ENCODE data around the gene CPT1C. TPM values are rescaled to one million over a fixed set of nuclear protein-coding genes. Genes with fewer than 3 reads are reported as not detected.
A peak's percentile ranks its signal among the peaks of the same experiment; 100 is the strongest.

CPT1C gene
- total RNA-seq, 1 experiment from 2014 or later: not detected

DNA sequence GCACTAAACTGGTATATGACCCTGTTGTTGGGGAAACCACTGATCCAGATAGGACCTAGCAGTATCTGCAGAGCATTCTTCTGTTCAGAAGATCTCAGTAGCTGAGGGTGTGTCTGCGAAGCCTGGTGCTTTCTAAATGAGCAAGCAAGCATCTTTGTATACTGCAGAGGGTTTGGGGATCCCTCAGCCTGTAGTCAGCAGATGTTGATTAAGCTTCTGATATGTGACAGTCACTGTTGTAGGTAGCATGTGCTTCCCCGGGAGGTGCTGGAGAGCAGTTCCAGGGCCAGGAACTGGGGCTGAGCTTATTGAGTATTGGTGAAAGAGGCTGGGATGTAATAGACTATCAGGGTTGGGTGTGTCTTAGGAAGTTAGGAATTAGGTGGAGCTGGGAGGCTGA is 47.5 kb upstream of the CPT1C start:
- peaks cover 32% of the 10 kb centered on the region for H3K36me3 Mint-ChIP-seq (ENCODE audit: insufficient read depth, unreplicated experiment)
- POLR2A ChIA-PET: interaction anchor here (0.6 to 7.5 kb wide), 9 partner anchors 10 to 207 kb away, joined by 3 to 167 read pairs (median 3); partner anchors contain the start of genes BCL2L12, IRF3, NOSIP and PRMT1
- DNase-seq (ENCODE audit: unreplicated experiment): no peak
- TF ChIP-seq, protein P1, sequence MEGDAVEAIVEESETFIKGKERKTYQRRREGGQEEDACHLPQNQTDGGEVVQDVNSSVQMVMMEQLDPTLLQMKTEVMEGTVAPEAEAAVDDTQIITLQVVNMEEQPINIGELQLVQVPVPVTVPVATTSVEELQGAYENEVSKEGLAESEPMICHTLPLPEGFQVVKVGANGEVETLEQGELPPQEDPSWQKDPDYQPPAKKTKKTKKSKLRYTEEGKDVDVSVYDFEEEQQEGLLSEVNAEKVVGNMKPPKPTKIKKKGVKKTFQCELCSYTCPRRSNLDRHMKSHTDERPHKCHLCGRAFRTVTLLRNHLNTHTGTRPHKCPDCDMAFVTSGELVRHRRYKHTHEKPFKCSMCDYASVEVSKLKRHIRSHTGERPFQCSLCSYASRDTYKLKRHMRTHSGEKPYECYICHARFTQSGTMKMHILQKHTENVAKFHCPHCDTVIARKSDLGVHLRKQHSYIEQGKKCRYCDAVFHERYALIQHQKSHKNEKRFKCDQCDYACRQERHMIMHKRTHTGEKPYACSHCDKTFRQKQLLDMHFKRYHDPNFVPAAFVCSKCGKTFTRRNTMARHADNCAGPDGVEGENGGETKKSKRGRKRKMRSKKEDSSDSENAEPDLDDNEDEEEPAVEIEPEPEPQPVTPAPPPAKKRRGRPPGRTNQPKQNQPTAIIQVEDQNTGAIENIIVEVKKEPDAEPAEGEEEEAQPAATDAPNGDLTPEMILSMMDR (IDR thresholded peaks at IDR 0.05; ENCODE audit: unreplicated experiment): no peak
- no peaks in the 10 kb centered on the region for H3K27me3 Mint-ChIP-seq (ENCODE audit: insufficient read depth, unreplicated experiment)
- CTCF ChIA-PET: interaction anchor here (0.5 to 3.4 kb wide), 4 partner anchors 29 to 73 kb away, joined by 3 to 19 read pairs (median 4); no protein-coding TSS in a partner anchor
- no TSS peak for BruUV-seq (replicated peaks)
- intact Hi-C loops (cut with micrococcal nuclease): no loop called here
- H3K4me1 Mint-ChIP-seq (ENCODE audit: insufficient read depth, unreplicated experiment): peaks cover 31% of the 10 kb centered on the region
- H3K27ac Mint-ChIP-seq (ENCODE audit: low read depth, unreplicated experiment): peak overlapping the region; percentile 100
- H3K4me3 Mint-ChIP-seq (ENCODE audit: unreplicated experiment): peak overlapping the region; percentile 84
- H3K9me3 Mint-ChIP-seq (ENCODE audit: unreplicated experiment): no peaks in the 10 kb centered on the region

DNA sequence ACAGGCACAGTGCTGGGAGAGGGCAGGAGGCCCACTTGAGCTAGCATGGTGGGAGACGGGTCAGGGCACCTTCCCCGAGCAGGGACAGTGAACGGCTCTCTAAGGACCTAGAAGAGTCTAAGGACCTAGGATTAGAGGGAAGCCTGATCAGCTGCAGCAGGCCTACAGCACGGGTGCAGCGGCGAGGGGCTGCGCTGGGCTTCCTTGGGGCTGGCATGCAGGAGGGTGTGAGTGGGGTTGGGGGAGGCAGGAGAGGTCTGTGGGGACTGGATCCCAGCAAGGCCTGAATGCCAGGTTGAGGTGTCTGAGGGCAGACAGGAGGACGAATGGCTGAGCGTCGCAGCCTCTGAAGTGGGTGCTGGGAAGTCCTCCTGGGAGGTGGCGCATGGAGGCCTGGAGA is 45.3 kb upstream of the CPT1C start:
- no TSS peak for BruUV-seq (replicated peaks)
- Mint-ChIP-seq H3K27me3 (ENCODE audit: insufficient read depth, unreplicated experiment) (no peaks in the 10 kb centered on the region), H3K4me3 (ENCODE audit: unreplicated experiment) (no peak overlapping the region), H3K4me1 (ENCODE audit: insufficient read depth, unreplicated experiment) (peaks cover 20% of the 10 kb centered on the region), H3K27ac (ENCODE audit: low read depth, unreplicated experiment) (no peak overlapping the region), H3K9me3 (ENCODE audit: unreplicated experiment) (no peaks in the 10 kb centered on the region), H3K36me3 (ENCODE audit: insufficient read depth, unreplicated experiment) (peaks cover 49% of the 10 kb centered on the region)
- intact Hi-C loops (cut with micrococcal nuclease): no loop called here
- no peak for DNase-seq (ENCODE audit: unreplicated experiment)
- TF ChIP-seq, protein P1 (IDR thresholded peaks at IDR 0.05; ENCODE audit: unreplicated experiment): no peak
- ChIA-PET CTCF (interaction anchor here (0.5 to 1.5 kb wide), 7 partner anchors 14 to 137 kb away, joined by 3 to 5 read pairs (median 3); no protein-coding TSS in a partner anchor), POLR2A (no interaction called here)

DNA sequence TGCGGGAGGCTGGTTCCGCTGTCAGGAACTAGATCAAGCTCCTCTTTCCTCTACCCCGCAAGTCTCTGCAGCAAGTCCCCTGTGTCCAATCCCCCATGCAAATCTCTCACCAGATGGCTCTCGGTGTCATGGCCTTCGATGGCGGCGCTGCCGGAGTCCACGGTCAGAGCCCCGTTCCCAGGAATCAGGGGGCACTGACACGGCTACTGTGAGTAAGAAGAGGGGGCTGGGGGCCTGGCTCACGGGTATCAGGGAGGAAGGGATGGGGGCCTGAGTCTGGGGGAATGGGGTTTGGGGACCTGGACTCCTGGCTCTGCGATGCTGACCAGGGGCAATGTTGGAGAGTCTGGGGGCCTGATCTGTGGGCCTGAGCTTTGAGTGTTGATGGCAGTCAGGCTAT is 44.9 kb upstream of the CPT1C start:
- no TSS peak for BruUV-seq (replicated peaks)
- Mint-ChIP-seq H3K4me1 (ENCODE audit: insufficient read depth, unreplicated experiment) (peaks cover 20% of the 10 kb centered on the region), H3K27ac (ENCODE audit: low read depth, unreplicated experiment) (no peak overlapping the region), H3K4me3 (ENCODE audit: unreplicated experiment) (no peak overlapping the region), H3K9me3 (ENCODE audit: unreplicated experiment) (no peaks in the 10 kb centered on the region), H3K36me3 (ENCODE audit: insufficient read depth, unreplicated experiment) (peaks cover 49% of the 10 kb centered on the region), H3K27me3 (ENCODE audit: insufficient read depth, unreplicated experiment) (no peaks in the 10 kb centered on the region)
- no peak for DNase-seq (ENCODE audit: unreplicated experiment)
- ChIA-PET CTCF (interaction anchor here (0.5 to 1.5 kb wide), 6 partner anchors 14 to 137 kb away, joined by 3 to 5 read pairs (median 3); no protein-coding TSS in a partner anchor), POLR2A (no interaction called here)
- TF ChIP-seq, protein P1 (IDR thresholded peaks at IDR 0.05; ENCODE audit: unreplicated experiment): no peak
- intact Hi-C loops (cut with micrococcal nuclease): no loop called here

DNA sequence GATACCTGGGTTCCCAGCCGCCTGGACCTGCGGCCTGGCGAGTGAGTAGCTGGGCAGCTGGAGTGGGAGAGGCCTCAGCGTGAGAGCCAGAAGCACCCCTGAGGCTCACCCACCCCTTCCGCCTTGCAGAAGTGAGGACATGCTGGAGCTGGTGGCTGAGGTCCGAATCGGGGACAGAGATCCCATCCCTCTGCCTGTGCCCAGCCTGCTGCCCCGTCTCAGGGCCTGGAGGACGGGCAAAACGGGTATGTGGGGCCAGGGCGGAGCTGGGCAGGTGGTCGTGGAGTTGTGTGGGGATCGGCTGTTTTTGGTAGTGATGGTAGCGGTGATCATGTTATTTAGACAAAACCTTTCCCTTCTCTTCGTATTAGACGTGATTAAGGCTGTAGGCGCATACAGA is 44.3 kb upstream of the CPT1C start:
- TF ChIP-seq, protein P1 (IDR thresholded peaks at IDR 0.05; ENCODE audit: unreplicated experiment): no peak
- intact Hi-C loops (cut with micrococcal nuclease): no loop called here
- ChIA-PET CTCF (interaction anchor here (1.1 kb wide), 1 partner anchor 25 kb away, joined by 3 read pairs; no protein-coding TSS in a partner anchor), POLR2A (no interaction called here)
- H3K27me3 Mint-ChIP-seq (ENCODE audit: insufficient read depth, unreplicated experiment): no peaks in the 10 kb centered on the region
- no peak overlapping the region for H3K4me3 Mint-ChIP-seq (ENCODE audit: unreplicated experiment)
- H3K27ac Mint-ChIP-seq (ENCODE audit: low read depth, unreplicated experiment): no peak overlapping the region
- BruUV-seq (replicated peaks): no TSS peak
- peaks cover 46% of the 10 kb centered on the region for H3K36me3 Mint-ChIP-seq (ENCODE audit: insufficient read depth, unreplicated experiment)
- peaks cover 20% of the 10 kb centered on the region for H3K4me1 Mint-ChIP-seq (ENCODE audit: insufficient read depth, unreplicated experiment)
- H3K9me3 Mint-ChIP-seq (ENCODE audit: unreplicated experiment): no peaks in the 10 kb centered on the region
- DNase-seq (ENCODE audit: unreplicated experiment): no peak

Measured in MCF 10A (cell line).